Testis (tissue), 3 donors: ENCODE data around the gene RANBP3L. TPM values are rescaled to one million over a fixed set of nuclear protein-coding genes. Genes with fewer than 3 reads are reported as not detected.

Experiments used
- DNase-seq: peaks from one replicate; pipeline ENCODE4 v3.0.0-alpha.2; 2019
- H3K27ac ChIP-seq, 2 donors: fragments of 200-600 bp; sonication (generic); one replicate each; pipeline ENCODE4 v1.5.1; 2019
- H3K27me3 ChIP-seq: fragments of 200-600 bp; sonication (generic); one replicate; pipeline ENCODE4 v1.5.1; 2019
- H3K36me3 ChIP-seq: fragments of 200-600 bp; sonication (generic); one replicate; pipeline ENCODE4 v1.5.1; 2017; ENCODE audit warnings: low read depth; ENCODE audit errors: missing control alignments
- H3K4me1 ChIP-seq: fragments of 200-600 bp; sonication (generic); one replicate; pipeline ENCODE4 v1.5.1; 2019
- H3K4me3 ChIP-seq, 2 donors: fragments of 200-600 bp; sonication (generic); one replicate each; pipeline ENCODE4 v1.5.1; 2017 to 2019
- H3K9me3 ChIP-seq: fragments of 200-600 bp; sonication (generic); one replicate; pipeline ENCODE4 v1.5.1; 2017
- POLR2A ChIP-seq: fragments of 450-650 bp; IDR thresholded peaks from one replicate; pipeline ENCODE4 v1.6.1; 2017; ENCODE audit warnings: antibody characterized with exemption, mild to moderate bottlenecking, moderate library complexity
- WGBS, 2 donors: methylation state at CpG; one replicate each; pipeline ENCODE4 v1.1.5; 2018; 5-methylcytosine and 5-hydroxymethylcytosine counted together
- intact Hi-C: fragments of 100-400 bp; cut with DNase I; formaldehyde crosslinking; loops from one replicate; pipeline ENCODE4 v1.15.1; 2023; ENCODE audit warnings: low total_unique reads
- polyA plus RNA-seq: library from polyadenylated mRNA; stranded (reverse); fragments of 350-450 nt; fragmentation: Illumina TruSeq; extraction: RNeasy Lipid Tissue Mini Kit (QIAGEN cat#74804); gene quantifications from one replicate; pipeline ENCODE4 v1.2.3, GENCODE V29; 2014; ENCODE audit warnings: low read depth, low replicate concordance; ENCODE audit not compliant: insufficient read depth
- total RNA-seq, 2 donors: library from RNA; depleted of rRNA; stranded (reverse); fragments of >200 nt; gene quantifications; one replicate each; pipeline ENCODE4 v1.2.3, GENCODE V29; 2016
- TF ChIP-seq, protein P1 (sequence below), 3 experiments: fragments of 450-650 bp in 2 of 3; fragments of 200-600 bp in 1 of 3; sonication (generic) in 1 of 3; IDR thresholded peaks; one replicate each; pipeline ENCODE4 v1.5.1; 2016 to 2019; ENCODE audit warnings: antibody characterized with exemption in 3 of 3, mild to moderate bottlenecking in 2 of 3, moderate library complexity in 1 of 3

The RANBP3L gene
- total and polyA plus RNA-seq, 3 donors from 2014 or later, result 3.6 to 26.3 (median 19.9) TPM

DNA sequence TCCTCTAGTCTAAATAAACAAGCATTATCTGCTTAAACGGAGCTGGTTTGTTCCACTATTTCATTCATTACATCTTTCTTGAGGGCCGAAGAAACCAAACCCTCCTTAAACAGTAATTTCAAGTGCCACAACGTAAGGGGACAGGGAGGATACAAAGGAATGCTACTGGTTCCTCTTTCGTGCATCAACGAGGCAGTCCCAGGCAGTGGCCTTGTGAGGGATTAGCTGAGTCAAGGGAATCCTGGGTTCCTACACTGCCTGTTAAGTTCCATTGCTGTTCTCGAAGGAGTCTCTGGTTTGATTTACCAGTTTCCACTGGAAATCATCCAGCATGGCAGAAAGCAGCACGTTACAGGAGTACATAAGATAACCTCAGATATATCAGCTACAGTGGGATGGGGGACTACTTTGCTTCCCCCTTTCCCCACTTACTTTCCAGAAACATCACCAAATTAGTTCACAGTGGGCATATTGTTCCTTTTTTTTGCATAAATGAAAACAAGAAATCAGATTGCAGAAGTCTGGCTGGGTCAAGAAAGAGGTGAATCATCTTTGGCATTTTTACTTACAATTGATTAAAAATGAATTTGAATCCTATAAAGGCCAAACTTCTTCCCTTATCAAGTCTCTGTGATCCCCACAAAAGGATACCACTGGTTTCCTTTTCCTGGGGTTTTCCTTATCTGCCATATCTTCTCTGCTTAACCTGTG is 2.5 kb upstream of the RANBP3L start:
- Histone ChIP-seq H3K4me1 (peaks cover 17% of the 10 kb centered on the region), H3K9me3 (no peaks in the 10 kb centered on the region), H3K4me3 (no peak overlapping the region), H3K27me3 (no peaks in the 10 kb centered on the region), H3K27ac (no peak overlapping the region), H3K36me3 (no peaks in the 10 kb centered on the region)
- intact Hi-C loops, result loop anchor here (5.0 kb wide), 1 partner anchor 62 kb away; the partner anchor contains the start of gene NADK2
- no peak for TF ChIP-seq POLR2A
- TF ChIP-seq, protein P1, sequence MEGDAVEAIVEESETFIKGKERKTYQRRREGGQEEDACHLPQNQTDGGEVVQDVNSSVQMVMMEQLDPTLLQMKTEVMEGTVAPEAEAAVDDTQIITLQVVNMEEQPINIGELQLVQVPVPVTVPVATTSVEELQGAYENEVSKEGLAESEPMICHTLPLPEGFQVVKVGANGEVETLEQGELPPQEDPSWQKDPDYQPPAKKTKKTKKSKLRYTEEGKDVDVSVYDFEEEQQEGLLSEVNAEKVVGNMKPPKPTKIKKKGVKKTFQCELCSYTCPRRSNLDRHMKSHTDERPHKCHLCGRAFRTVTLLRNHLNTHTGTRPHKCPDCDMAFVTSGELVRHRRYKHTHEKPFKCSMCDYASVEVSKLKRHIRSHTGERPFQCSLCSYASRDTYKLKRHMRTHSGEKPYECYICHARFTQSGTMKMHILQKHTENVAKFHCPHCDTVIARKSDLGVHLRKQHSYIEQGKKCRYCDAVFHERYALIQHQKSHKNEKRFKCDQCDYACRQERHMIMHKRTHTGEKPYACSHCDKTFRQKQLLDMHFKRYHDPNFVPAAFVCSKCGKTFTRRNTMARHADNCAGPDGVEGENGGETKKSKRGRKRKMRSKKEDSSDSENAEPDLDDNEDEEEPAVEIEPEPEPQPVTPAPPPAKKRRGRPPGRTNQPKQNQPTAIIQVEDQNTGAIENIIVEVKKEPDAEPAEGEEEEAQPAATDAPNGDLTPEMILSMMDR (IDR thresholded peaks at IDR 0.05), result no peak
- WGBS, 2 donors, result 71 to 75% methylated on average over 7 of the region's 7 CpGs
- no peak for DNase-seq

DNA sequence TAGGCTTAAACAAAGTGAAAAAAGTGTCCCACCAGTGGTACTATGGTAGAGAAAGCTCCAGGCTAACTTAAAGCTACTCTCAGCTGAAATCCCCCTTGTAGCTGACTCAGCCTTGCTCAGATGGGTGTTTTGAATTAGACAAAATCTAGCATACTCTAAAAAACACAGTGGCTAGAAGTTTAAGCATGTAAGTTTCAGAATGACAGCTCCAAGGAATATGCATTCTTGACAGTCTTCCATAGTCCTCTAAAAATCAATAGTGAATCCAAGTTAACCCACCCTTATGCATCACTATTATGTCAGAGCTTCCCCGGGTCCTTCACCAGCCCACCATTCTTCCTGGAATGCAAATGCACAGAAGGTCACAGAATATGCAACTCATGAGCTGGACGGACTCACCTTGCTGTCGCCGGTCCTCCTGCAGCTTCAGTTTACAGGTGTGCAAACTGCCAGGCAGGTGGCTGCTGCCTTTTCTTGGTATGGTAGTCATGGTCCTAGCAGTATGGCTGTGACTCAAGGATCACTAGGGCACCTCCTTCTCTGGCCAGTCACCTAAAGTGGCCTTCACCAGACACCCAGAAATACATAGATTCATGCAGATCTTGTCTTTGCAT is 668 bp downstream of the RANBP3L start:
- TF ChIP-seq POLR2A, result no peak
- TF ChIP-seq, protein P1 (IDR thresholded peaks at IDR 0.05), result no peak
- H3K4me1 ChIP-seq, result peaks cover 15% of the 10 kb centered on the region
- no peak for DNase-seq
- H3K9me3 ChIP-seq, result no peaks in the 10 kb centered on the region
- no peaks in the 10 kb centered on the region for H3K36me3 ChIP-seq
- 65 to 82% methylated on average over 1 to 4 of the region's 4 CpGs for WGBS, 2 donors
- H3K4me3 ChIP-seq, result peak overlapping the region in 1 of 2 donors; percentile 21
- H3K27ac ChIP-seq, result peak overlapping the region; percentile 80 to 82
- no peaks in the 10 kb centered on the region for H3K27me3 ChIP-seq
- intact Hi-C loops, result loop anchor here (5.0 kb wide), 1 partner anchor 59 kb away; the partner anchor contains the start of gene NADK2

DNA sequence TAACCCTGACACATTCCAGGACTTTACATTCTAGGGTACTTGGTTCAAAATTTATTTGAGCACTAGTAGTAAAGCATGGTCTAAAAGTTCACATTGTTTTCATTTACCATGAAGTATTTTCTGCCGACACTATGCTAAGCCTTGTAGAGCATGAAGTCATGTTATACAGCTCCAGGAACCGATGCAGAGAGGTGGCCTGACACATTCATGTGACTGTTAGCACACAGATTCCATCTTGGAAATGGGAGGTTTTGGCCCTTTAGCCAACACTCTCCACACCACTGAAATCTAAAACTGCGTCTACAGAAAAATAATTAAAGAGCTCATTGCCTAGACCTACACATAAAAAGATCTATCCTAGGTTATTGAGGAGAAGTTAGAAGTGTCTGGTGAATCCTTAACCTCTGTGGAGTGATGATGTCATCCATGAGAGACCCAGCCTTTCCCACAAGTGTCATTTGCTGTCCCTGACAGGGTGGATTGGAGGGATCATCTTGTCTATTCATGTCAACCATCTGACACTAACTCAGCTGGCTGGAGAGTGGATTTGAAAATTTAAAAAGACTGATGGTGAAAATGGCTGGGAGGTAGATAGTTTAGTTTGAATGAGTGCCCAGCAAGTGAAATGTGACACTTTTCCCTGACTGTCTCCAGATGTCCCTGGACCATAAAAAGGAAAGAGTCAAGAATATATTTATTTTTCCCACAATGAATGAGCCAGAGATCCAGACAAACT is 1.3 kb downstream of the RANBP3L start:
- peaks cover 9% of the 10 kb centered on the region for H3K4me1 ChIP-seq
- WGBS, 2 donors, result 73% methylated on average over 3 of the region's 3 CpGs
- intact Hi-C loops, result loop anchor here (5.0 kb wide), 1 partner anchor 58 kb away; the partner anchor contains the start of gene NADK2

DNA sequence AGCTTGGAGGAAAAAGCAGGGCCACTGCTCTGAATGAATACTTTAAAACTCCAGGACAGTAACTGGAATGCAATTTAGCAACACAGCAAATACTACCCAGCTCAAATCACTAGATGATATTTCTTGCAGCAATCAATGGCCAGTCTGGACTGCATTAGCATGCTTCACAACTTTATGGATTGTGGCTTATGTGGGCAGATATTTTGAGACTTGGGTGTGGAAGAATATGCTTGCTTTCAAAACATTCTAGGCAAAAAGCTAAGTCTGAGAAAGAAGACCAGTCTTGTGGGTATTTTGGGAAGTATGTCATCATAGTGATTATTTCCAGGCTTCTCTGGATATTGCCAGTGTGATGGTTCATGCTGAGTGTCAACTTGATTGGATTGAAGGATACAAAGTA is 3.1 kb downstream of the RANBP3L start:
- Histone ChIP-seq H3K4me1 (peaks cover 9% of the 10 kb centered on the region), H3K9me3 (no peaks in the 10 kb centered on the region), H3K4me3 (no peak overlapping the region), H3K27me3 (no peaks in the 10 kb centered on the region), H3K36me3 (no peaks in the 10 kb centered on the region), H3K27ac (no peak overlapping the region)
- intact Hi-C loops, result no loop called here
- DNase-seq, result no peak
- no peak for TF ChIP-seq POLR2A
- TF ChIP-seq, protein P1 (IDR thresholded peaks at IDR 0.05), result no peak

More for the DNA sequence above, 1.3 kb downstream of the RANBP3L start:
- peak overlapping the region in 1 of 2 donors; percentile 21 for H3K4me3 ChIP-seq
- H3K27ac ChIP-seq, result peak overlapping the region; percentile 31 to 82
- H3K27me3 ChIP-seq, result no peaks in the 10 kb centered on the region
- DNase-seq, result no peak
- no peak for TF ChIP-seq POLR2A
- TF ChIP-seq, protein P1 (IDR thresholded peaks at IDR 0.05), result no peak
- no peaks in the 10 kb centered on the region for H3K9me3 ChIP-seq
- no peaks in the 10 kb centered on the region for H3K36me3 ChIP-seq
